Urinary bladder (tissue), 4 donors: ENCODE measurements around the gene CFAP119. TPM values are rescaled to one million over a fixed set of nuclear protein-coding genes. Genes with fewer than 3 reads are reported as not detected.

Experiments used
- DNase-seq: peaks from one replicate; pipeline ENCODE4 v3.0.0-alpha.2; 2015; ENCODE audit errors: extremely low spot score
- H3K27ac ChIP-seq: one replicate; pipeline ENCODE4 v1.5.1; 2013; ENCODE audit warnings: low read depth, mild to moderate bottlenecking, moderate library complexity
- H3K36me3 ChIP-seq: one replicate; pipeline ENCODE4 v1.6.1; 2013; ENCODE audit warnings: mild to moderate bottlenecking, moderate library complexity; ENCODE audit not compliant: insufficient read depth
- H3K4me1 ChIP-seq: one replicate; pipeline ENCODE4 v1.6.1; 2013; ENCODE audit warnings: mild to moderate bottlenecking, moderate library complexity; ENCODE audit not compliant: insufficient read depth
- H3K4me3 ChIP-seq: one replicate; pipeline ENCODE4 v1.5.1; 2013; ENCODE audit warnings: low read depth, low read length
- WGBS: extraction: QIAGEN DNeasy Blood & Tissue Kit; methylation state at CpG from one replicate; pipeline ENCODE4 v1.1.7; 2013; 5-methylcytosine and 5-hydroxymethylcytosine counted together
- polyA plus RNA-seq: library from polyadenylated mRNA; stranded (reverse); fragments of 200-250 nt; gene quantifications from one replicate; pipeline ENCODE4 v1.2.3, GENCODE V29; 2013
- total RNA-seq: library from RNA; depleted of rRNA; stranded (reverse); fragments of >200 nt; gene quantifications from one replicate; pipeline ENCODE4 v1.2.3, GENCODE V29; 2014
- donor health status: healthy with polysubstance abuse.
- donor health status: healthy.

Gene CFAP119
- total and polyA plus RNA-seq, 2 donors, result 1.3 to 3.1 TPM

- no peak for DNase-seq
- Histone ChIP-seq H3K27ac (no peak overlapping the region), H3K36me3 (no peaks in the 10 kb centered on the region), H3K4me3 (peak overlapping the region; percentile 53), H3K4me1 (no peaks in the 10 kb centered on the region)
- 7% methylated on average over 15 of the region's 15 CpGs for WGBS
These were observed 13.2 kb upstream of the CFAP119 start for GRCh38 chr16:30775131-30775391.

GRCh38 chr16:30774367-30775130 is 12.7 kb upstream of the CFAP119 start:
- no peak for DNase-seq
- H3K36me3 ChIP-seq, result peaks cover 2% of the 10 kb centered on the region
- no peak overlapping the region for H3K27ac ChIP-seq
- no peaks in the 10 kb centered on the region for H3K4me1 ChIP-seq
- H3K4me3 ChIP-seq, result no peak overlapping the region
- 52% methylated on average over 8 of the region's 8 CpGs for WGBS

GRCh38 chr16:30773826-30774225 is 12.0 kb upstream of the CFAP119 start:
- Histone ChIP-seq H3K27ac (no peak overlapping the region), H3K4me1 (no peaks in the 10 kb centered on the region), H3K4me3 (no peak overlapping the region), H3K36me3 (peaks cover 7% of the 10 kb centered on the region)
- DNase-seq, result no peak
- WGBS, result 88% methylated on average over 14 of the region's 14 CpGs

GRCh38 chr16:30771726-30772125 is 9.9 kb upstream of the CFAP119 start:
- Histone ChIP-seq H3K4me1 (no peaks in the 10 kb centered on the region), H3K36me3 (peaks cover 9% of the 10 kb centered on the region), H3K27ac (no peak overlapping the region), H3K4me3 (no peak overlapping the region)
- no peak for DNase-seq
- WGBS, result 90% methylated on average over 14 of the region's 14 CpGs

- Histone ChIP-seq H3K4me1 (no peaks in the 10 kb centered on the region), H3K36me3 (peaks cover 9% of the 10 kb centered on the region), H3K27ac (no peak overlapping the region), H3K4me3 (no peak overlapping the region)
- 93% methylated on average over 17 of the region's 17 CpGs for WGBS
- no peak for DNase-seq
These were observed 7.7 kb upstream of the CFAP119 start for GRCh38 chr16:30769379-30770089.

GRCh38 chr16:30768583-30769181 is 6.8 kb upstream of the CFAP119 start:
- 96% methylated on average over 23 of the region's 23 CpGs for WGBS
- Histone ChIP-seq H3K27ac (no peak overlapping the region), H3K4me1 (no peaks in the 10 kb centered on the region), H3K4me3 (no peak overlapping the region), H3K36me3 (peaks cover 9% of the 10 kb centered on the region)
- no peak for DNase-seq

- Histone ChIP-seq H3K4me3 (no peak overlapping the region), H3K27ac (no peak overlapping the region), H3K4me1 (no peaks in the 10 kb centered on the region), H3K36me3 (peaks cover 9% of the 10 kb centered on the region)
- DNase-seq, result no peak
- 91% methylated on average over 18 of the region's 18 CpGs for WGBS
These were observed 6.1 kb upstream of the CFAP119 start for GRCh38 chr16:30767767-30768465.

GRCh38 chr16:30766933-30767284 is 5.0 kb upstream of the CFAP119 start:
- Histone ChIP-seq H3K27ac (no peak overlapping the region), H3K36me3 (peaks cover 9% of the 10 kb centered on the region), H3K4me1 (no peaks in the 10 kb centered on the region), H3K4me3 (no peak overlapping the region)
- DNase-seq, result no peak
- WGBS, result 78% methylated on average over 4 of the region's 4 CpGs

- H3K27ac ChIP-seq, result no peak overlapping the region
- no peaks in the 10 kb centered on the region for H3K4me1 ChIP-seq
- H3K36me3 ChIP-seq, result peaks cover 9% of the 10 kb centered on the region
- no peak for DNase-seq
- WGBS, result 90% methylated on average over 29 of the region's 29 CpGs
- H3K4me3 ChIP-seq, result no peak overlapping the region
These were observed 4.5 kb upstream of the CFAP119 start for GRCh38 chr16:30766206-30766932.

- WGBS, result 96% methylated on average over 12 of the region's 12 CpGs
- Histone ChIP-seq H3K36me3 (peaks cover 9% of the 10 kb centered on the region), H3K4me3 (no peak overlapping the region), H3K4me1 (no peaks in the 10 kb centered on the region), H3K27ac (no peak overlapping the region)
- DNase-seq, result no peak
These were observed 3.1 kb upstream of the CFAP119 start for GRCh38 chr16:30764816-30765465.

GRCh38 chr16:30764086-30764485 is 2.2 kb upstream of the CFAP119 start:
- WGBS, result 89% methylated on average over 11 of the region's 11 CpGs
- Histone ChIP-seq H3K27ac (no peak overlapping the region), H3K4me1 (no peaks in the 10 kb centered on the region), H3K36me3 (peaks cover 4% of the 10 kb centered on the region), H3K4me3 (no peak overlapping the region)
- DNase-seq, result no peak

GRCh38 chr16:30762991-30763725 is 1.3 kb upstream of the CFAP119 start:
- Histone ChIP-seq H3K4me1 (no peaks in the 10 kb centered on the region), H3K36me3 (peaks cover 2% of the 10 kb centered on the region), H3K4me3 (peak overlapping the region; percentile 75), H3K27ac (no peak overlapping the region)
- no peak for DNase-seq
- 66% methylated on average over 15 of the region's 15 CpGs for WGBS
